NCI-H526 treated with DMSO at 0.1 percent for 48 hours (cell line): ENCODE measurements around the gene CNOT3.
A peak's percentile ranks its signal among the peaks of the same experiment; 100 is the strongest.
"Not testable (repeated sequence)": the region's sequence is repeated elsewhere in the genome, so short reads cannot be mapped to it uniquely, and the experiment has no call there.

Experiments
- DNase-seq: peaks from one replicate; lab custom pipeline; 2025; lab: John Stamatoyannopoulos, UW

The CNOT3 gene

GRCh38 chr19:54169149-54169740 lies 31.7 kb downstream of the CNOT3 start:
- DNase-seq = no peak

GRCh38 chr19:54171736-54172431 lies 34.3 kb downstream of the CNOT3 start:
- DNase-seq = not testable (repeated sequence)

- DNase-seq = peak; percentile 89
These were observed 35.2 kb downstream of the CNOT3 start, which contains the start of gene TMC4 for GRCh38 chr19:54172471-54173358. TSS of gene TMC4 (minus strand) at chr19:54173160. CDS start at chr19:54173117, 43 bp downstream.

DNA sequence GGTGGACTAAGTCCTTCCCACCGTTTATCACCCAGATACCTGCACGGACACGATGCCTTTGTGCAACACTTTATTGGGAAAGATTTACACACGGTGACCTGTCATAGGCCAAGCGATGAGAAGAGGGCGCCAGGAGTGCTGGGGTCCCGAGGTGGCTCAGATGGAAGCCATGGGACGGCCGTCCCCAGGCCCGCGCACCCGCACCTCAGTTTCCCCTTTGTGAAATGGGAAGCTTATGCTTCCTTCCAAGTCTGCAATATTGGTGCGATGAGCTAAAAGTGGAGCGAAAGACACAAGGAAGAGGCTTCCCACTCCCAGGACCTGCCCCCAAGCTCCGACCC lies 35.8 kb downstream of the CNOT3 start:
- DNase-seq = no peak

GRCh38 chr19:54173951-54174834 lies 36.6 kb downstream of the CNOT3 start:
- no peak for DNase-seq

DNA sequence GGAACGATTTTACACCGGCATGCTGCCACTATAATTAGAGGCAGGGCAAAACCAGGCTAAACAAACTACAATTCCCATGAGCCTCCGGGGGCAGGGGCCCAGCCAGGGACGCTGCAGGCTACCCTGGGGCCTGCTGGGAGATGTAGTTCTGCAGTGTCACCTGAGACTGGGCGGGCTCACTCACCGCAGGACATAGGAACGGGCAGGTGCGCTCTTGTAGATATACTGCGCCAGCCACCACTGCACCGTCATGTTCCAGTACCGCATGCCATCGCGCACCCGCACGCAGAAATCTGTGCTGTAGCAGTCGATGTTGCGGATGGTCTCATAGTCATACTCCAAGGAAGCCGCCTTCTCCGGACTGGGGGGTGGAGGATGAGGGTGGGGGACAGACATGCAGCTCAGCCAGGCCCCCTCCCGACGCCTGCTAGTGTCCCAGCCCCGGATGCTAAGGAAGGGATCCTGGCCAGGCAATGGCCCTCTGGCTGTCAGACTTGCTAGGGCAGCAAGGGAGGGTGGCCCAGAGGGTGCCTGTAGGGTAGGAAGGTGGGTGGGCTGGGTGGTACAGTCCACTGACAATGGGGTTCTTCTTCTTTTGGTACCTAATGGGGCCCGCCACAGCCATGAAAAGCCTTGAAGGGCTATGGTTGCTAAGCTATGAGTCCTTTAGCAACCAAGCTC lies 41.2 kb downstream of the CNOT3 start:
- DNase-seq = peak; percentile 87

DNA sequence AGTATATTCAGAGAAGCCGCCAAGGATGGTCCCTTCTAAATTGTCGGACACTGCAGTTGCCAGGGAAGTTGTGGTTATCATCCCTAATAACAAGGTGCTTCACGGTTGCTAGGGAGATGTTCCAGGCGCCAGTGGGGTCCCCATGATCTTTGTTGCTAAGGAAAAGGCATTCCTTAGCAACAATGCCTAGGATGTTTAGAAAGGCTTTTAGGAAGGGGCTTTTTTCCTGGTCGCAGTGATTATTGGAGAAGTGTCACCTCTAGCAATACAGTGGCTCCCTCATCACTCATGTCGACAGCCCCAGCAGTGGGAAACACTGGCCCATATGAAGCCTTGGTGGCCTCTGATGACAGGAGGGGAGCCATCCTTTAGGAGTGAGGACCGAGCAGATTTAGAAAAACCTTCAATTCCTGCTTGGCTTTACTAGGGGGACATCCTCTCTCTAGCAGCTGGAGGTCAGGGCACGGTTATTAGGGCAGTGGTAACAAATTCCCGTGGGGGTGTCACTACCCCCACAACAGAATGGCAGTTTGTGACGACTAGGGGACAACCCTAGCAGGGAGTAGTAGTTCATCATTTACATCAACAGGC lies 41.8 kb downstream of the CNOT3 start:
- DNase-seq = no peak

- DNase-seq = peak; percentile 88
These were observed 42.4 kb downstream of the CNOT3 start for GRCh38 chr19:54179921-54180461.

GRCh38 chr19:54180691-54181091 lies 43.1 kb downstream of the CNOT3 start:
- no peak for DNase-seq

- DNase-seq = not testable (repeated sequence)
These were observed 44.3 kb downstream of the CNOT3 start for GRCh38 chr19:54181894-54182293.

- no peak for DNase-seq
These were observed 45.9 kb downstream of the CNOT3 start for GRCh38 chr19:54183431-54183830.

DNA sequence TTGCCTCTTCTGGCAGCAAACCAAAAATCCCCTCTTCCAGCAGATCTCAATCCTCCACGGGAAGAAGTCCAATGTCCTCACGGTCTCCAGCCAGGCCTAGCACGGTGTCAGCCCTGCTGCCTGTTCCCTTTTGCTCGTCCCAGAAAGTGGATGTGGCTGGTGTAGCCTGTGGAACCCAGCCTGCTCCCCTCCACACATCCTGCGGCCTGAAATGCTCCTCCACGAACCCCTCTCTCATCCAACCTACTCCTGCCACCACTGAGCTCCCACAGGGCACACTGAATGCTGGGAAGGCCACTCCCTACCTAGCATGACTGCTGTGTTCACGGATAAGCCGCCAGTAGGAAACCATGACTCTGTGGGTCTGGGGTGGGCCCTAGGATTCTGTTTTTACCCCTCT lies 48.8 kb downstream of the CNOT3 start:
- DNase-seq = no peak

GRCh38 chr19:54186934-54187381 lies 49.4 kb downstream of the CNOT3 start:
- DNase-seq = no peak

DNA sequence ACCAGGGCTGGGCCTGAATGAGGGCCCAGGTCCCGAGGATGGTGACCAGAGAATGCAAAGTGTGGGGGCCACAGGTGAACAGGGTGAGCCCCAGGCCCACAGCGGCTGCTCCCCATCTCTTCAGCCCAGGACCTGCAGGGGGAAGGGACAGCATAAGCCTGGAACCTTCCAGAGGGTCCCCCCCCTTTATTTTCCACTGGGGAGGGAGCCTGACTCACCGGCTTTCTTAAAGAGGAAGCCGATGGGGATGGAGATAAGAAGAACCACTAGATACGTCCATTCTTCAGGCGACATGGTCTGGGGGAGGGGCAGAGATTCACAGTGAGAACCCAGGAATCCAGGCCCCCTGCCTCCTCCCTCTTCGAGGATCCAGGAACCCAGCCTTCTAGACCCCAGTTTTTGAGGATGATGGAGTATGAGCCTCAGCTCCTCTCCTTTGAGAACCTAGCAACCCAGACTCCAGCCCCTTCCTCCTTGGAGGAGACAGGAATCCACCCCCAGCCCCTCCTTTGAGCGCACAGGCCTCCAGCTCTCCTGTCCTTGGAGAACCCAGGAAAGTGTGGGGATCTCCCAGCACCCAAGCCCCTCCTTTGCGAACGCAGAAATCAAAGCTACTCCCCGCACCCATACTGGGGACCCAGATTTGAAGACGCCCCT lies 50.8 kb downstream of the CNOT3 start:
- no peak for DNase-seq

DNA sequence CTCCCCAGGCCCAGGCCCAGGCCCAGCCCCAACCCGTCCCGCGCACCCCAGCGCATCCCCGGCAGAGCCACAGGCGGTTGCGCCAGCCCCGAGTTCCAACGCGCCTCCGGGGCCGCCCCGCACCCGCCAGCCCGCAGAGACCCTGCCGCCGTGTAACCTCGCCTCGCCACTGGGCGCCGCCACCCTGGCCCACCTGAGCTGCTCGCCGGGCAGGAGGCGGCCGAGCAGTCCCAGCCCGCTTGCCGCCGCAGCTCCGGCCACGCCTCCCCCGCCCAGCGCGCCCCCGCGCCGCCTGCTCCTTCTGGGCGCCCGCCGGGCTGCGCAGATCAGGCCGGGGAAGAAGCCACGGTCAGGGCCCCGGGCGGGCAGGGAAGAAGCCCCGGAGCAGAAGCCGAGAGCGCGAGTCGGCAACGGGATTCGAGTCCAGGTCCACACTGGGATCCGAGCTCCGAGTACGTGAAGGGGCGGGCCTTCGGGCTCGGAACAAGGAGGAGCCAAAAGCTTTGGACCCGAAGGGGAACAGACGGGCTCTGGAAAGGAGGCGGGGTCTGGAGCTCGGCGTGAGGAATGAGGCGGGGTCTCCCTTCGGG lies 51.7 kb downstream of the CNOT3 start, which contains the start of gene MBOAT7:
TSS of gene MBOAT7 (minus strand) at position 436 of the 590 bp plus-strand sequence. CDS start 1,072 bp downstream, outside the sequence.
- DNase-seq = no peak

GRCh38 chr19:54189735-54190502 lies 52.4 kb downstream of the CNOT3 start:
- peak; percentile 100 for DNase-seq

- DNase-seq = peak; percentile 100
These were observed 53.0 kb downstream of the CNOT3 start for GRCh38 chr19:54190503-54191010.
